ENCODE measurements around the gene PDCD7. TPM values are rescaled to one million over a fixed set of nuclear protein-coding genes. Genes with fewer than 3 reads are reported as not detected.
"Not testable (repeated sequence)": the region's sequence is repeated elsewhere in the genome, so short reads cannot be mapped to it uniquely, and the experiment has no call there.

The PDCD7 gene, protein sequence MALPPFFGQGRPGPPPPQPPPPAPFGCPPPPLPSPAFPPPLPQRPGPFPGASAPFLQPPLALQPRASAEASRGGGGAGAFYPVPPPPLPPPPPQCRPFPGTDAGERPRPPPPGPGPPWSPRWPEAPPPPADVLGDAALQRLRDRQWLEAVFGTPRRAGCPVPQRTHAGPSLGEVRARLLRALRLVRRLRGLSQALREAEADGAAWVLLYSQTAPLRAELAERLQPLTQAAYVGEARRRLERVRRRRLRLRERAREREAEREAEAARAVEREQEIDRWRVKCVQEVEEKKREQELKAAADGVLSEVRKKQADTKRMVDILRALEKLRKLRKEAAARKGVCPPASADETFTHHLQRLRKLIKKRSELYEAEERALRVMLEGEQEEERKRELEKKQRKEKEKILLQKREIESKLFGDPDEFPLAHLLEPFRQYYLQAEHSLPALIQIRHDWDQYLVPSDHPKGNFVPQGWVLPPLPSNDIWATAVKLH
- 10 to 100 TPM; 37.8 to 38.9 TPM for total RNA-seq

DNA sequence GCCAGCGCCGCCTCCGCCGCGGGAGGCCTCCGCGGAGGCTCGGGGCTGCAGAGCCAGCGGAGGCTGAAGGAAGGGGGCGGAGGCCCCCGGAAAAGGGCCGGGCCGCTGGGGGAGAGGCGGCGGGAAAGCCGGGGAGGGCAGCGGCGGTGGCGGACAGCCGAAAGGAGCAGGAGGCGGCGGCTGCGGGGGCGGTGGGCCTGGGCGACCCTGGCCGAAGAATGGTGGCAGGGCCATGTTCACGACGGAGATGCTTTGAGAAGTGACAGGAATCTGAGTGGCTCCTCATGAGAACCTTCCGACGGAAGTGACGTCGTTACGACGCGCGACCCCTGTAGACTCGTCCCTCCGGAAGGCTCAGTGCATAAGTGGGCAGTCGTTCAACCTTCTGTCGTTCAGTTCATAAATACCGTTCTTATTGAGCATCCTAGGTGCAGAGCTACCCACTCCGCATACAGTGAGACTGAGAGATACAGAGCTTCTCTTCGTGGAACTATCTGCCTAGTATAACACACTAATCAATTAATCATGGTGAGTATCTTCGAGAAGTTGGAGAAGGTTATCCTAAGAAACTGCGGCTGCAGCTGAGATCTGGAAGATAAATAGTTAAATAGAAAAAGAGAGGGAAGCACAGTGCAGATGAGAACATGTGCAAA lies at the start of gene PDCD7:
Gene PDCD7, minus strand, starts transcription at position 261 of the 653 bp plus-strand sequence. Its CDS starts 27 bp downstream, at position 234.
- peaks cover 2% of the 10 kb centered on the region for H3K9me3 Mint-ChIP-seq
- no peaks in the 10 kb centered on the region for H3K27me3 Mint-ChIP-seq
- H3K4me1 Mint-ChIP-seq, result peaks cover 30% of the 10 kb centered on the region
- ChIA-PET CTCF (interaction anchor here (0.5 to 1.6 kb wide), 3 partner anchors 32 to 192 kb away, joined by 3 to 7 read pairs (median 4); partner anchors contain the start of gene PARP16), POLR2A (interaction anchor here (0.6 to 2.4 kb wide), 17 partner anchors 10 to 746 kb away, joined by 3 to 19 read pairs (median 4); partner anchors contain the start of genes CLPX, PARP16, PIF1 and RNU5B-1)
- H3K4me3 Mint-ChIP-seq, result peak within 1 kb of the TSS; percentile 88
- H3K27ac Mint-ChIP-seq, result peak within 1 kb of the TSS; percentile 86
- peaks cover 12% of the 10 kb centered on the region for H3K36me3 Mint-ChIP-seq (ENCODE audit: low read depth)
- peak; percentile 87 for DNase-seq

DNA sequence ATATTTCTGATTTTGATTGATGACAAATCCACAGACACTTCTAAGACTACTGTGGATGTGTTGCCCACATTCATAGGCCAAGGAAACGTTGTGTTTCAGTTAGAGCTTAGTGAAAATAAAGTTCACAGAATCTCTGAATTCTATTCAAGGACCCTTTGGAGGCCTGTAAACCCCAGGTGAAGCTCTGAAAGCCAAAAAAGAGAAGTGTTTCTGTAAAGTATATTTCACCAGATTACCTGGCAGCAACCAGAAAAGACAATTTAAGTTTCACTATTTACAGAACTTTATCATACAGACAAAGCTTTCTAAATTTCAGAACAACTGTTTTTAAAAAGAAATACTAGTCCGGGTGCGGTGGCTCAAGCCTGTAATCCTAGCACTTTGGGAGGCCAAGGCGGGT lies 48.9 kb upstream of the PDCD7 start:
- H3K9me3 Mint-ChIP-seq, result no peaks in the 10 kb centered on the region
- POLR2A ChIA-PET, result interaction anchor here (1.4 to 1.8 kb wide), 5 partner anchors 48 to 122 kb away, joined by 4 to 7 read pairs (median 7); partner anchors contain the start of gene RNU5B-1
- H3K36me3 Mint-ChIP-seq (ENCODE audit: low read depth), result peaks cover 25% of the 10 kb centered on the region
- peaks cover 25% of the 10 kb centered on the region for H3K4me1 Mint-ChIP-seq
- CTCF ChIA-PET, result interaction anchor here (0.7 to 1.1 kb wide), 3 partner anchors 12 to 212 kb away, joined by 3 read pairs; no protein-coding TSS in a partner anchor
- DNase-seq, result no peak
- H3K27ac Mint-ChIP-seq, result no peak overlapping the region
- H3K4me3 Mint-ChIP-seq, result peak overlapping the region; percentile 90
- H3K27me3 Mint-ChIP-seq, result no peaks in the 10 kb centered on the region

DNA sequence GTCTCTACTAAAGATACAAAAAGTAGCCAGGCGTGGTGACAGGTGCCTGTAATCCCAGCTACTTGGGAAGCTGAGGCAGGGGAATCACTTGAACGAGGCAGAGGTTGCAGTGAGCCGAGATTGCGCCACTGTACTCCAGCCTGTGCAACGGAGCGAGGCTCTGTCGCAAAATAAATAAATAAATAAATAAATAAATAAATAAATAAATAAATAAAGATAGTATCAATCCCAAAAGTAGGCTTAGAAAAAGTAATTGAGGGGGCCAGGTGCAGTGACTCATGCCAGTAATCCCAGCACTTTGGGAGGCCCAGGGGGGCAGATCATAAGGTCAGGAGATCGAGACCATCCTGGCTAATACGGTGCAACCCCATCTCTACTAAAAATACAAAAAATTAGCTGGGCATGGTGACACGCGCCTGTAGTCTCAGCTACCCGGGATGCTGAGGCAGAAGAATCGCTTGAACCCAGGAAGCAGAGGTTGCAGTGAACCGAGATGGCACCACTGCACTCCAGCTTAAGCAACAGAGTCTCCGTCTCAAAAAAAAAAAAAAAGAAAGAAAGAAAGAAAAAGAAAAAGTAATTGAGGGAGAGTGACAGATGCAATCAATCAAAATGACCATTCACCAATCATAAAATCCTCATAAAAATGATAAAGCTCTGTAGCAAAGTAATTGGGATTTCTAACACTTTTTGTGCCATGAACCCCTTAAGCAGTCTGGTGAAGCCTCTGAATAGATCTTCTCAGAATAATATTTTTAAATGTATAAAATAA lies 48.2 kb upstream of the PDCD7 start:
- POLR2A ChIA-PET, result interaction anchor here (0.9 to 1.8 kb wide), 6 partner anchors 48 to 123 kb away, joined by 3 to 7 read pairs (median 6); partner anchors contain the start of gene RNU5B-1
- not testable (repeated sequence) for H3K27me3 Mint-ChIP-seq, H3K27ac Mint-ChIP-seq, H3K4me3 Mint-ChIP-seq, DNase-seq, H3K9me3 Mint-ChIP-seq
- Mint-ChIP-seq H3K36me3 (ENCODE audit: low read depth) (peaks cover 25% of the 10 kb centered on the region), H3K4me1 (peaks cover 25% of the 10 kb centered on the region)
- CTCF ChIA-PET, result interaction anchor here (0.7 to 1.1 kb wide), 4 partner anchors 11 to 212 kb away, joined by 3 to 4 read pairs (median 3); no protein-coding TSS in a partner anchor

DNA sequence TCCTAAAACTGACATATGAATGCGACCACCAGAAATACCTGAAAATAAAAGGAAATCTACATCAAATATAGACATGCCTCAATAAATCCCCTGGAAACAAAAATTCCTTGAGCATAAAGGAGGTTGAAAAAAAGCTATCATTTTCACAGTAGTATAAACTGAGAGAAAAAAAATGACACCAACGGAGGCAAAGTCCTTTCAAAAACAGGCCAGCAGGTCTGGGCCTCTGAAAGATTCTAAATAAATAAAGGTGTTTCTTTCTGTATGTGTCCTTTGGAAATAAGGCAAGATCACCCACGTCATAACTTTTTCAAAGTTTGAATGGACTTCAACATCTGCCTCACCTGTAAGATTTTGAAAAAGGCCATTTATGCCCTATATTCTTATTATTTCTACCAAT lies 46.6 kb upstream of the PDCD7 start:
- no peak overlapping the region for H3K4me3 Mint-ChIP-seq
- H3K4me1 Mint-ChIP-seq, result peaks cover 19% of the 10 kb centered on the region
- H3K9me3 Mint-ChIP-seq, result no peaks in the 10 kb centered on the region
- ChIA-PET POLR2A (interaction anchor here (0.7 to 1.2 kb wide), 2 partner anchors 115 to 124 kb away, joined by 3 read pairs; partner anchors contain the start of gene RNU5B-1), CTCF (interaction anchor here (1.2 kb wide), 1 partner anchor 93 kb away, joined by 3 read pairs; no protein-coding TSS in a partner anchor)
- DNase-seq, result no peak
- H3K27me3 Mint-ChIP-seq, result no peaks in the 10 kb centered on the region
- H3K27ac Mint-ChIP-seq, result no peak overlapping the region
- peaks cover 28% of the 10 kb centered on the region for H3K36me3 Mint-ChIP-seq (ENCODE audit: low read depth)

DNA sequence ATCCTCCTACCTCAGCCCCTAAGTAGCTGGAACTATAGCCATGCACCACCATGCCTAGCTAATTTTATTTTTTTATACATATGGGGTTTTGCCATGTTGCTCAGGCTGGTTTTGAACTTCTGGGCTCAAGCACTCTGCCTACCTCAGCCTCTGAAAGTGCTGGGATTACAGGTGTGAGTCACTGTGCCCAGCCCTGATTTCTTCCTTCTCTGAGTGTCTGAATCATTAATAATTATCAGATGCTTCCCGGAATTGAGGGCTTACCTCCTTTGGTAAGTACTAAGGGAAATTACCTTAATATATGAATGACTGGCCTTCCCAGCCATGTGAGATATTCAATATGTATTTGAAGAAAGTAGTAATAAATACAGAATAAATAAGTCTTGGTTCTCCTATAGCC lies 44.3 kb upstream of the PDCD7 start:
- no peaks in the 10 kb centered on the region for H3K27me3 Mint-ChIP-seq
- peaks cover 29% of the 10 kb centered on the region for H3K36me3 Mint-ChIP-seq (ENCODE audit: low read depth)
- H3K27ac Mint-ChIP-seq, result no peak overlapping the region
- H3K4me3 Mint-ChIP-seq, result no peak overlapping the region
- ChIA-PET CTCF (no interaction called here), POLR2A (interaction anchor here (1.1 kb wide), 1 partner anchor 127 kb away, joined by 3 read pairs; the partner anchor contains the start of gene RNU5B-1)
- DNase-seq, result no peak
- H3K9me3 Mint-ChIP-seq, result no peaks in the 10 kb centered on the region
- peaks cover 14% of the 10 kb centered on the region for H3K4me1 Mint-ChIP-seq

DNA sequence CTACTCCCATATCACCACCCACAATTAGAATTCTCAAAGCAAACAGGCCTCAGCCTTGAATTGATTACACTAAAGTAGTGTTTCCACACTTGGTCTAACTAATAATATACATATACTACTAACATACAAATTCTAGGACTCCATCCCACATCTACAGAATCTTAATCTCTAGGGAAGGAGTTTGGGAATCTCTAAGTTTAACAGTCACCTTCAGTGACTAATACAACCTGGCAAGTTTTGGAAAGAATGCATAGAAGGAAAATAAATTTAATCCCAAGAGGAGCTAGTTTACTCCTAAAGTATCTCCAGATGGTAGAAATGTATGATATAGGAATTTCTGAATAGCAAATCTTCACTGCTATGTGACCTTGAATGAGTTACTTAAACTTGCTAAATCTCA lies 42.4 kb upstream of the PDCD7 start:
- no peak for DNase-seq
- no peak overlapping the region for H3K27ac Mint-ChIP-seq
- no peak overlapping the region for H3K4me3 Mint-ChIP-seq
- H3K27me3 Mint-ChIP-seq, result no peaks in the 10 kb centered on the region
- H3K4me1 Mint-ChIP-seq, result peaks cover 5% of the 10 kb centered on the region
- CTCF ChIA-PET, result no interaction called here
- POLR2A ChIA-PET, result no interaction called here
- no peaks in the 10 kb centered on the region for H3K9me3 Mint-ChIP-seq
- H3K36me3 Mint-ChIP-seq (ENCODE audit: low read depth), result peaks cover 38% of the 10 kb centered on the region

DNA sequence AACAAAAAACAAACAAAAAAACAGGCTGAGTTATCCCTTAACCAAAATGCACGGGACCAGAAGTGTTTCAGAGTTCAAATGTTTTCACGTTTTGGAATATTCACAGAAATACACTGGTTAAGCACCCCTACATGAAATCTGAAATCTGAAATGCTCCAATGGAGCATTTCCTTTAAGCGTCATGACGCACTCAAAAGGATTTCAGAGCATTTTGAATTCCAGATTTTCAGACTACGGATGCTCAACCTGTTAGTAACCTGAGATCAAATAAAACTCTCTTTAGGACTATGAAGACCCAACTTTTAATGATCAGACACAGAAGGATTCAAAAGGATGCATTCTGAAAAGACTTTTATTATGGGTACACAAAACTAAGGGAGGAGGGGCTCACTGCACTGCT lies 41.9 kb upstream of the PDCD7 start:
- Mint-ChIP-seq H3K9me3 (no peaks in the 10 kb centered on the region), H3K4me3 (no peak overlapping the region), H3K27ac (no peak overlapping the region), H3K36me3 (ENCODE audit: low read depth) (peaks cover 36% of the 10 kb centered on the region), H3K4me1 (peaks cover 4% of the 10 kb centered on the region), H3K27me3 (no peaks in the 10 kb centered on the region)
- CTCF ChIA-PET, result no interaction called here
- DNase-seq, result no peak
- POLR2A ChIA-PET, result no interaction called here

DNA sequence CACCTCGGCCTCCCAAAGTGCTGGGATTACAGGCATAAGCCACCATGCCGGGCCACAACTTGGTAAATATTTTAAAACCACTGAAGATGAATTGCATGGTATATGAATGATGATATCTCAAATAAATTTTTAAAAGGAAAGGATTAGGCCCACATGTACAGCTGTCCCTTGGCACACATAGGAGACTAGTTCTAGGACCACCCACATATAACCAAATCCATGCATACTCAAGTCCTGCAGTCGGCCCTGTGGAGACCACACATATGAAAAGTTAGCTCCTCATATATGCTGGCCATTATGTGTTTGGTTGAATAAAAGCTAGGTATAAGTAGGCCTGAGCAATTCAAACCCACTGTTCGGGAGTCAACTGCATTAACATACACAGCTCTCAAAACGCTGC lies 40.9 kb upstream of the PDCD7 start:
- no peak for DNase-seq
- H3K27me3 Mint-ChIP-seq, result no peaks in the 10 kb centered on the region
- POLR2A ChIA-PET, result no interaction called here

DNA sequence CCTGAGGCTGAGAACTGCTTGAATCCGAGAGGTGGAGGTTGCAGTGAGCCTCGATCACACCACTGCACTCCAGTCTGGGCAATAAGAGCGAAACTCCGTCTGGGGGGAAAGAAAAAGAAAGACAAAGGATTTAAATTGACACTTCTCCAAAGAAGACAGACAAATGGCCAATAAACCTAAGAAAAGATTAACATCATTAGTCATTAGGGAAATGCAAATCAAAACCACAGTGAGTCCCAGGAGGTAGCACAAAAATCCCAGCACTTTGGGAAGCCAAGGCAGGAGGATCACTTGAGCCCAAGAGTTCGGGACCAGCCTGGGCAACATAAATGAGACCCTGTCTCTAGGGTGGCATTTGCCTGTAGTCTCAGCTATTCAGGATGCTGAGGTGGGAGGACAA lies 38.9 kb upstream of the PDCD7 start:
- CTCF ChIA-PET, result no interaction called here
- Mint-ChIP-seq H3K27me3 (no peaks in the 10 kb centered on the region), H3K4me3 (no peak overlapping the region), H3K4me1 (no peaks in the 10 kb centered on the region), H3K9me3 (no peaks in the 10 kb centered on the region), H3K27ac (no peak overlapping the region), H3K36me3 (ENCODE audit: low read depth) (peaks cover 25% of the 10 kb centered on the region)
- no peak for DNase-seq
- POLR2A ChIA-PET, result no interaction called here

More for the DNA sequence above, 40.9 kb upstream of the PDCD7 start:
- CTCF ChIA-PET, result no interaction called here
- Mint-ChIP-seq H3K9me3 (no peaks in the 10 kb centered on the region), H3K4me3 (no peak overlapping the region), H3K27ac (no peak overlapping the region), H3K4me1 (peaks cover 1% of the 10 kb centered on the region), H3K36me3 (ENCODE audit: low read depth) (peaks cover 31% of the 10 kb centered on the region)

DNA sequence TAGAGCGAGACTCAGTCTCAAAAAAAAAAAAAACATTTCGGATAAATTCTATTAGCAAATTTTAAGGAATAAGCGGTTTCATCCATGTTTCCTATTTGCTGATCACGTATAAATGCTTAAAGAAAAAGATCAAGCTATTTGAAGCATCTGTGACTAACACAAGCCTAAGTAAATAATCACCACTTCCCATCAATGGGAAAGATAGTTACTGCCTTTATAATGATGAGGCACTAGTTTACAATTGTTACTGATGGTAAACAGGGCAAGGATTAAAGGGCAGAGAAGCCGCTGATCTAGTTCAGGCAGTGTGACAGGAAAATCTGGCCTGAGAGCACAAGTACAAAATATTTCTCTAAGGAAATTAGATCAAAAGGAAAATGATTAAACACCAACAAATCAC lies 37.8 kb upstream of the PDCD7 start:
- no peak for DNase-seq
- H3K36me3 Mint-ChIP-seq (ENCODE audit: low read depth), result peaks cover 28% of the 10 kb centered on the region
- CTCF ChIA-PET, result interaction anchor here (1.1 kb wide), 1 partner anchor 11 kb away, joined by 3 read pairs; no protein-coding TSS in a partner anchor
- H3K4me1 Mint-ChIP-seq, result no peaks in the 10 kb centered on the region
- no peaks in the 10 kb centered on the region for H3K9me3 Mint-ChIP-seq
- no peak overlapping the region for H3K4me3 Mint-ChIP-seq
- no peak overlapping the region for H3K27ac Mint-ChIP-seq
- H3K27me3 Mint-ChIP-seq, result no peaks in the 10 kb centered on the region
- POLR2A ChIA-PET, result no interaction called here

DNA sequence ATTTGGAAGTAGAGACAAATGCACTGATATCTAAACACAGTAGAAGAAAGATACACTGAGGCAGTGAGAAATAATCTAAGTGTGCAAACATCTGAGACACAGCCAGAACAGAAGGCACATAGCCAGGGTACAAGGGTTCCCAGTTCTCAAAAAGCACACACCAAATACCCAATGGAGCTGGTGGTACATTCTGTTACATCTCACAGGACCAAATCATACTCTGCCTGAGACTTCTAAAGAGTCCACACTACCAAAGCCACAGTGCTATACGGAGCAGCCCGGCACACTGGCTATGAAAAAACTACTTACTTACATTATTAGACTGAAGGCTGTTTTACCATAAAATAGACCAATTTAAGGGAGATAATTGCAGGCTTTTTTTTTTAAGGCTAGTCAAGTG lies 32.3 kb upstream of the PDCD7 start:
- H3K27ac Mint-ChIP-seq, result no peak overlapping the region
- H3K4me3 Mint-ChIP-seq, result no peak overlapping the region
- peaks cover 25% of the 10 kb centered on the region for H3K36me3 Mint-ChIP-seq (ENCODE audit: low read depth)
- H3K4me1 Mint-ChIP-seq, result no peaks in the 10 kb centered on the region
- POLR2A ChIA-PET, result no interaction called here
- H3K27me3 Mint-ChIP-seq, result no peaks in the 10 kb centered on the region
- CTCF ChIA-PET, result interaction anchor here (0.7 to 0.9 kb wide), 2 partner anchors 13 to 16 kb away, joined by 3 to 4 read pairs; no protein-coding TSS in a partner anchor
- no peaks in the 10 kb centered on the region for H3K9me3 Mint-ChIP-seq
- DNase-seq, result no peak

DNA sequence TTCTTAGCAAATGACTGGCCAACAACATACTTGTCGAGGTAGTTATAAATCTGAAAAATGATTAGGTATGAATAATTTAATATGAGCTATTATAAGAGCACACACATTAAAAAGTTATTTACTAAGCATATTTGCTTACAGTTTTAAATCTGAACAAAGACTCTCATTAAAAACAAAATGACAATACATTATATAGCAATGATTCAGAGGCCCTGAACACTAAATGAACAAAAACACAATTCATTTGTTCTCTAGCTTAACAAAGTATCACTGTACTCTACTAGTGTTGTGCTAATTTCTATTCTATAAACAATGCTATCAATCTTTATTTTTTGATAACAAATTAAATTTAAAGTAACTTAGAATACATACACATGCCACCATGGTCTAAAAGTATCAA lies 30.5 kb upstream of the PDCD7 start:
- no peaks in the 10 kb centered on the region for H3K4me1 Mint-ChIP-seq
- no peak overlapping the region for H3K4me3 Mint-ChIP-seq
- ChIA-PET CTCF (interaction anchor here (0.9 kb wide), 1 partner anchor 28 kb away, joined by 4 read pairs; no protein-coding TSS in a partner anchor), POLR2A (interaction anchor here (1.1 kb wide), 1 partner anchor 30 kb away, joined by 3 read pairs; the partner anchor contains the start of gene PDCD7)
- no peaks in the 10 kb centered on the region for H3K9me3 Mint-ChIP-seq
- no peak for DNase-seq
- peaks cover 23% of the 10 kb centered on the region for H3K36me3 Mint-ChIP-seq (ENCODE audit: low read depth)
- H3K27ac Mint-ChIP-seq, result no peak overlapping the region
- H3K27me3 Mint-ChIP-seq, result no peaks in the 10 kb centered on the region
